ENCODE results near the gene CLCN6. TPM values are rescaled to one million over a fixed set of nuclear protein-coding genes. Genes with fewer than 3 reads are reported as not detected.

CLCN6 gene
- total and polyA plus RNA-seq, 2 of the 8 experiments (the other 6 are each of a cell fraction or from before 2014, with no cell fraction given) = 15.7 to 26.0 TPM

- no peak for TF ChIP-seq CTCF (IDR thresholded peaks at IDR 0.05; ENCODE audit: control extremely low read depth in 1 of 3, insufficient read depth in 1 of 3, low read depth in 1 of 3, low read length in 3 of 3)
- TF ChIP-seq PHF8 (conservative IDR thresholded peaks at IDR 0.05; ENCODE audit: low read depth, low read length) = no peak
Observed at GRCh38 chr1:11855430-11855829, 49.4 kb downstream of the CLCN6 start (continued).
